Panc1 (cell line): ENCODE data around the gene ZNF396. TPM values are rescaled to one million over a fixed set of nuclear protein-coding genes. Genes with fewer than 3 reads are reported as not detected.

Experiments used
- ATAC-seq: fragments of 200-7000 bp; cut with Tn5 transposase; 2 replicates; pipeline ENCODE4 v1.9.1; 2020; ENCODE audit warnings: mild to moderate bottlenecking, moderate library complexity
- BruUV-seq: library from RNA; stranded (reverse); fragments of 400-500 nt; replicated peaks from 2 replicates; lab custom pipeline; 2021; lab: Mats Ljungman, UMichigan
- CTCF ChIA-PET: fragments of 300-600 bp; sonication (Branson Sonifier 250); formaldehyde crosslinking; loops from one replicate; lab custom pipeline; 2022; ENCODE audit warnings: antibody characterized with exemption; lab: Charles Lee
- POLR2A ChIA-PET: fragments of 300-600 bp; sonication (Branson Sonifier 250); formaldehyde crosslinking; loops from one replicate; lab custom pipeline; 2022; ENCODE audit warnings: antibody characterized with exemption; lab: Charles Lee
- DNase-seq: peaks from one replicate; pipeline ENCODE4 v3.0.0-alpha.2; 2010; ENCODE audit warnings: low read depth, low spot score
- H3K27ac ChIP-seq: 2 replicates; pipeline ENCODE4 v1.5.1; 2011; ENCODE audit warnings: mild to moderate bottlenecking, low read length, inconsistent platforms
- H3K27me3 ChIP-seq: fragments of 200-500 bp; sonication (Bioruptor generic); 2 replicates; pipeline ENCODE4 v1.6.0; 2014; ENCODE audit warnings: low read length, inconsistent platforms; ENCODE audit not compliant: control insufficient read depth, insufficient read depth
- H3K36me3 ChIP-seq: fragments of 200-500 bp; sonication (Bioruptor generic); 2 replicates; pipeline ENCODE4 v1.5.1; 2014; ENCODE audit warnings: inconsistent platforms, mild to moderate bottlenecking, low read length, moderate library complexity; ENCODE audit not compliant: control insufficient read depth, insufficient read depth
- H3K4me1 ChIP-seq: 2 replicates; pipeline ENCODE4 v1.5.1; 2011; ENCODE audit warnings: inconsistent platforms, mild to moderate bottlenecking, low read length, moderate library complexity; ENCODE audit not compliant: control insufficient read depth, insufficient read depth
- H3K4me3 ChIP-seq, 2 experiments: 2 replicates each; pipeline ENCODE4 v1.5.1; 2011 to 2012; ENCODE audit warnings: low read depth in 2 of 2, low read length in 2 of 2, mild to moderate bottlenecking in 2 of 2, inconsistent platforms in 1 of 2, moderate library complexity in 1 of 2
- H3K9me3 ChIP-seq: fragments of 200-500 bp; sonication (Bioruptor generic); 2 replicates; pipeline ENCODE4 v1.5.1; 2014; ENCODE audit warnings: low read depth, mild to moderate bottlenecking, inconsistent platforms, low read length, moderate library complexity; ENCODE audit not compliant: control insufficient read depth, insufficient read depth
- POLR2AphosphoS5 ChIP-seq: IDR thresholded peaks from 2 replicates; pipeline ENCODE4 v1.6.1; 2012; ENCODE audit warnings: mild to moderate bottlenecking, low read depth, low read length, moderate library complexity
- SIN3A ChIP-seq: IDR thresholded peaks from 2 replicates; pipeline ENCODE4 v1.6.1; 2012; ENCODE audit warnings: low read depth, mild to moderate bottlenecking, low read length, moderate library complexity, borderline replicate concordance; ENCODE audit not compliant: insufficient read depth
- TCF7L2 ChIP-seq: IDR thresholded peaks from 2 replicates; pipeline ENCODE4 v1.6.1; 2011; ENCODE audit warnings: mild to moderate bottlenecking, low read depth, low read length, inconsistent platforms
- in situ Hi-C: cut with HindIII; loops from 2 replicates; pipeline ENCODE4 v1.10.0; 2016; ENCODE audit warnings: low sequenced_read_pairs, low pct_unique_long_range_greater_than_20kb
- intact Hi-C: fragments of 100-400 bp; cut with micrococcal nuclease; formaldehyde crosslinking; loops from one replicate; pipeline ENCODE4 v1.10.0; 2022; ENCODE audit not compliant: unreplicated experiment
- total RNA-seq: library from RNA; stranded (reverse); gene quantifications from one replicate; pipeline ENCODE4 v1.2.1, GENCODE V29; 2021; ENCODE audit not compliant: unreplicated experiment
- TF ChIP-seq, protein P1 (sequence below), 2 experiments: IDR thresholded peaks; 2 replicates each; pipeline ENCODE4 v1.6.1; 2011 to 2012; ENCODE audit warnings: low read depth in 2 of 2, control low read depth in 1 of 2, low read length in 1 of 2, mild to moderate bottlenecking in 1 of 2, moderate library complexity in 1 of 2; ENCODE audit not compliant: insufficient read depth in 1 of 2
- TF ChIP-seq, protein P2 (sequence below): fragments of 450-650 bp; IDR thresholded peaks from 2 replicates; pipeline ENCODE4 v1.5.1; 2017; ENCODE audit warnings: mild to moderate bottlenecking

ZNF396 gene
- total RNA-seq, 1 experiment from 2014 or later = 2.8 TPM

DNA sequence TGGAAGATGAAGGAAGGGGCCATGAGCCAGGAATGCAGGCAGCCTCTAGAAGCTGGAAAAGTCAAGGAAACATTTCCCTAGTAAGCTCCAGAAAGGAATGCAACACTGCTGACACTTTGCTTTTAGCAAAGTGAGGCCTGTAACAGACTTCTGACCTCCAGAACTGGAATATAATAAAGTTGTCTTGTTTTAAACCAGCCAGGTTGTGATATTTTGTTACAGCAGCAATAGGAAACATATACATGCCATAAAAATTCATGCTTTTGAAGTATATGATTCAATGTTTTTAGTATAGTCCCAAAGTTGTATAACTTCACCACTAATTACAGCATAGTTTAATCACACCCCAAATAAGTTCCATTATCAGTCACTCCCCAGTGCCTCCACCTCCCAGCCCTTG lies 15.2 kb upstream of the ZNF396 start:
- intact Hi-C loops (no loop called here), in situ Hi-C loops (no loop called here)
- Histone ChIP-seq H3K27ac (no peak overlapping the region), H3K9me3 (no peaks in the 10 kb centered on the region), H3K4me1 (no peaks in the 10 kb centered on the region), H3K36me3 (no peaks in the 10 kb centered on the region), H3K27me3 (no peaks in the 10 kb centered on the region), H3K4me3 (no peak overlapping the region)
- TF ChIP-seq POLR2AphosphoS5 (no peak), TCF7L2 (no peak), SIN3A (no peak)
- TF ChIP-seq, protein P1, sequence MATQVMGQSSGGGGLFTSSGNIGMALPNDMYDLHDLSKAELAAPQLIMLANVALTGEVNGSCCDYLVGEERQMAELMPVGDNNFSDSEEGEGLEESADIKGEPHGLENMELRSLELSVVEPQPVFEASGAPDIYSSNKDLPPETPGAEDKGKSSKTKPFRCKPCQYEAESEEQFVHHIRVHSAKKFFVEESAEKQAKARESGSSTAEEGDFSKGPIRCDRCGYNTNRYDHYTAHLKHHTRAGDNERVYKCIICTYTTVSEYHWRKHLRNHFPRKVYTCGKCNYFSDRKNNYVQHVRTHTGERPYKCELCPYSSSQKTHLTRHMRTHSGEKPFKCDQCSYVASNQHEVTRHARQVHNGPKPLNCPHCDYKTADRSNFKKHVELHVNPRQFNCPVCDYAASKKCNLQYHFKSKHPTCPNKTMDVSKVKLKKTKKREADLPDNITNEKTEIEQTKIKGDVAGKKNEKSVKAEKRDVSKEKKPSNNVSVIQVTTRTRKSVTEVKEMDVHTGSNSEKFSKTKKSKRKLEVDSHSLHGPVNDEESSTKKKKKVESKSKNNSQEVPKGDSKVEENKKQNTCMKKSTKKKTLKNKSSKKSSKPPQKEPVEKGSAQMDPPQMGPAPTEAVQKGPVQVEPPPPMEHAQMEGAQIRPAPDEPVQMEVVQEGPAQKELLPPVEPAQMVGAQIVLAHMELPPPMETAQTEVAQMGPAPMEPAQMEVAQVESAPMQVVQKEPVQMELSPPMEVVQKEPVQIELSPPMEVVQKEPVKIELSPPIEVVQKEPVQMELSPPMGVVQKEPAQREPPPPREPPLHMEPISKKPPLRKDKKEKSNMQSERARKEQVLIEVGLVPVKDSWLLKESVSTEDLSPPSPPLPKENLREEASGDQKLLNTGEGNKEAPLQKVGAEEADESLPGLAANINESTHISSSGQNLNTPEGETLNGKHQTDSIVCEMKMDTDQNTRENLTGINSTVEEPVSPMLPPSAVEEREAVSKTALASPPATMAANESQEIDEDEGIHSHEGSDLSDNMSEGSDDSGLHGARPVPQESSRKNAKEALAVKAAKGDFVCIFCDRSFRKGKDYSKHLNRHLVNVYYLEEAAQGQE (IDR thresholded peaks at IDR 0.05; ENCODE audit: insufficient read depth in 1 of 2, low read depth in 2 of 2, low read length in 1 of 2) = no peak
- TF ChIP-seq, protein P2, sequence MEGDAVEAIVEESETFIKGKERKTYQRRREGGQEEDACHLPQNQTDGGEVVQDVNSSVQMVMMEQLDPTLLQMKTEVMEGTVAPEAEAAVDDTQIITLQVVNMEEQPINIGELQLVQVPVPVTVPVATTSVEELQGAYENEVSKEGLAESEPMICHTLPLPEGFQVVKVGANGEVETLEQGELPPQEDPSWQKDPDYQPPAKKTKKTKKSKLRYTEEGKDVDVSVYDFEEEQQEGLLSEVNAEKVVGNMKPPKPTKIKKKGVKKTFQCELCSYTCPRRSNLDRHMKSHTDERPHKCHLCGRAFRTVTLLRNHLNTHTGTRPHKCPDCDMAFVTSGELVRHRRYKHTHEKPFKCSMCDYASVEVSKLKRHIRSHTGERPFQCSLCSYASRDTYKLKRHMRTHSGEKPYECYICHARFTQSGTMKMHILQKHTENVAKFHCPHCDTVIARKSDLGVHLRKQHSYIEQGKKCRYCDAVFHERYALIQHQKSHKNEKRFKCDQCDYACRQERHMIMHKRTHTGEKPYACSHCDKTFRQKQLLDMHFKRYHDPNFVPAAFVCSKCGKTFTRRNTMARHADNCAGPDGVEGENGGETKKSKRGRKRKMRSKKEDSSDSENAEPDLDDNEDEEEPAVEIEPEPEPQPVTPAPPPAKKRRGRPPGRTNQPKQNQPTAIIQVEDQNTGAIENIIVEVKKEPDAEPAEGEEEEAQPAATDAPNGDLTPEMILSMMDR = no peak
- BruUV-seq = no TSS peak
- ATAC-seq (no peak), DNase-seq (no peak)
- ChIA-PET POLR2A (no interaction called here), CTCF (no interaction called here)

DNA sequence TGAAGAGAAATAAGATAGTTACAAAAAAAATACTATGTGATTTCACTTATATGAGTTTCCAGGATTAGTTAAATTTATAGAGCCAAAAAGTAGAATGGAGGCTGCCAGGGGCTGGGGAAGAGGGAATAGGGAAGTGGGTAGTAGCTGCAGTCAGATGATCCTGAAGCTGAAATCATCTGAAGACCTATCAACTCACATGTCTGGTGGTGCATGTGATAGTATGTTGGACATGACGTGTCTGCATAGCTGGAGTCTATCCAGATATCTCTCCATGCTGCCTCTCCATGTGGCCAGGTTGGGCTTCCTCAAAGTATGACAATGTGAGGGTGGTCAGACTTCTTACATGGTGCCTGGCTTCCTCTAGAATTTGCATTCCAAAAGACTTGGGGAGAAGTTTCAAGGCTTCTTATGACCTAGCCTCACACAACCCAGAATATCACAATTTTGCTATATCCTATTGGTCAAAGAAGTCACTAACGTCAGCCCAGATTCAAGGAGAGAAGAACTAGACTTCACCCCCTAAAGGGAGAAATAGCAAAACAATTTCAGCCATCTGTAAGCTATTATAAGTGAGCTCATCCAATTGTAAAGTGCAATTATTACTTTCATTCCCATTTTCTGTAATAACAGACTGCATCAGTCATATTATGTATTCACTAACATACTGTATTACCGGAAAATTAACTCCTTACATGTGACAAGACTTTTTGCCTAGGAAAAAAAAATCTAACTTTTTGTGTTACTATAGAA lies 14.0 kb upstream of the ZNF396 start:
- no peak for TF ChIP-seq SIN3A
- TF ChIP-seq, protein P2 = no peak
- no peak for TF ChIP-seq TCF7L2
- TF ChIP-seq POLR2AphosphoS5 = no peak
- TF ChIP-seq, protein P1 (IDR thresholded peaks at IDR 0.05; ENCODE audit: insufficient read depth in 1 of 2, low read depth in 2 of 2, low read length in 1 of 2) = no peak
- in situ Hi-C loops (no loop called here), intact Hi-C loops (no loop called here)
- ChIA-PET POLR2A (interaction anchor here (0.7 kb wide), 1 partner anchor 146 kb away, joined by 3 read pairs; no protein-coding TSS in a partner anchor), CTCF (no interaction called here)
- Histone ChIP-seq H3K4me3 (no peak overlapping the region), H3K27ac (no peak overlapping the region), H3K4me1 (peaks cover 2% of the 10 kb centered on the region; the same call in 1 of the 2 replicates), H3K9me3 (no peaks in the 10 kb centered on the region), H3K27me3 (no peaks in the 10 kb centered on the region), H3K36me3 (no peaks in the 10 kb centered on the region)
- ATAC-seq (no peak), DNase-seq (no peak)
- no TSS peak for BruUV-seq
